Measurements from ENCODE around the gene FSCN2. TPM values are rescaled to one million over a fixed set of nuclear protein-coding genes. Genes with fewer than 3 reads are reported as not detected.
A peak's percentile ranks its signal among the peaks of the same experiment; 100 is the strongest.

The FSCN2 gene
- total RNA-seq, 1 donor from 2014 or later = 3.6 TPM

DNA sequence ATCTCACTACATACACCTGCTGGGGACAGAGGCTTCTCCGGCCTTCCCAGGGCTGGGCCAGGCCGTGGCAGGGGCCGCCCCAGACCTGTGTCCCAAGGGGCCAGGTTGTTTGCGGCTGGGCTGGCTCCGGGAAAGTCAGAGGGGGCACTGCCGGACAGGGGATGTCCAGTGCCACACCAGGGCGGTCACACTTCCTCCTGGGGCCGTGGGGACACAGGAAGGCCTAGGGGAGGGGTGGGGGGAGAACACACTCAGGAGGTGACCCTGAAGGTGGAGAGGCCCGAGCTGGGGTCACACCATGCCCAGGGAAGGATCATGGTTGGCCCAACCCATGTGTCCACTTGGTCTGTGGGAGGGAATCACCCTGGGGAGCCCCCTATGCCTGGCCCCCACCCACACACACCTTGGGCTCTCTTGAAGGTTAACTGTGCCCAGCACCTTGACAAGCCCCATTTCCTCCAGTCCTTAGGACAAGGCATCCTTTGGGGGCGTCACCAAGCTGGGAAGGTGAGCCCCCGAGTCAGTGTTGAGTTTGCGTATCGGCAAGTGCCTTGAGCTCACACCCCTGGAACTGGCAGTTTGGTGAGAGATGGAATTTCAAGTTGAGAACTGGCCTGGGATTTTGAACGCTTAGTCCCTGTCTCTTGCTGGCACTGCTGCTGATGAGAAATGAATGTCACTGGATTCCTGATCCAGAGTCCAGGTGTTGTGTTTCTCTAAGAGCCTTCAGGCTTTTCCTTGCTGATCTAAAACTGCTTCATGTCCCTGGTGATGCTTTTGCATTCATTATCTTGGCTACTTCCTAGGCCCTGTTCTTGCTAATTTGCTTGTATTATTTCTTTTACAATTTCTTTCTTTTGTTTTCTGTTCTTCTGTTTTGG, 7.9 kb upstream of the FSCN2 start:
- TF ChIP-seq CTCF (IDR thresholded peaks at IDR 0.05) = no peak
- Histone ChIP-seq H3K27ac (peak overlapping the region; percentile 53), H3K4me1 (peaks cover 43% of the 10 kb centered on the region), H3K27me3 (peaks cover 14% of the 10 kb centered on the region), H3K9me3 (no peaks in the 10 kb centered on the region), H3K4me3 (peak overlapping the region; percentile 53), H3K36me3 (no peaks in the 10 kb centered on the region)
- intact Hi-C loops (cut with DNase I) = no loop called here
- DNase-seq = peak; percentile 67
- no peak for ATAC-seq

- DNase-seq (no peak), ATAC-seq (no peak)
- H3K36me3 ChIP-seq = no peaks in the 10 kb centered on the region
- no peak overlapping the region for H3K27ac ChIP-seq
- peaks cover 25% of the 10 kb centered on the region for H3K4me1 ChIP-seq
- peaks cover 26% of the 10 kb centered on the region for H3K27me3 ChIP-seq
- no peak for TF ChIP-seq CTCF (IDR thresholded peaks at IDR 0.05)
- no peak overlapping the region for H3K4me3 ChIP-seq
- no peaks in the 10 kb centered on the region for H3K9me3 ChIP-seq
- intact Hi-C loops (cut with DNase I) = no loop called here
Measured at GRCh38 chr17:81522491-81523401, 5.4 kb upstream of the FSCN2 start.

- Histone ChIP-seq H3K4me3 (no peak overlapping the region), H3K4me1 (peaks cover 24% of the 10 kb centered on the region), H3K27ac (no peak overlapping the region), H3K27me3 (peaks cover 32% of the 10 kb centered on the region), H3K36me3 (no peaks in the 10 kb centered on the region), H3K9me3 (no peaks in the 10 kb centered on the region)
- DNase-seq = no peak
- no peak for ATAC-seq
- intact Hi-C loops (cut with DNase I) = no loop called here
- peak; percentile 9 for TF ChIP-seq CTCF (IDR thresholded peaks at IDR 0.05)
Measured at GRCh38 chr17:81523402-81524038, 4.7 kb upstream of the FSCN2 start.

DNA sequence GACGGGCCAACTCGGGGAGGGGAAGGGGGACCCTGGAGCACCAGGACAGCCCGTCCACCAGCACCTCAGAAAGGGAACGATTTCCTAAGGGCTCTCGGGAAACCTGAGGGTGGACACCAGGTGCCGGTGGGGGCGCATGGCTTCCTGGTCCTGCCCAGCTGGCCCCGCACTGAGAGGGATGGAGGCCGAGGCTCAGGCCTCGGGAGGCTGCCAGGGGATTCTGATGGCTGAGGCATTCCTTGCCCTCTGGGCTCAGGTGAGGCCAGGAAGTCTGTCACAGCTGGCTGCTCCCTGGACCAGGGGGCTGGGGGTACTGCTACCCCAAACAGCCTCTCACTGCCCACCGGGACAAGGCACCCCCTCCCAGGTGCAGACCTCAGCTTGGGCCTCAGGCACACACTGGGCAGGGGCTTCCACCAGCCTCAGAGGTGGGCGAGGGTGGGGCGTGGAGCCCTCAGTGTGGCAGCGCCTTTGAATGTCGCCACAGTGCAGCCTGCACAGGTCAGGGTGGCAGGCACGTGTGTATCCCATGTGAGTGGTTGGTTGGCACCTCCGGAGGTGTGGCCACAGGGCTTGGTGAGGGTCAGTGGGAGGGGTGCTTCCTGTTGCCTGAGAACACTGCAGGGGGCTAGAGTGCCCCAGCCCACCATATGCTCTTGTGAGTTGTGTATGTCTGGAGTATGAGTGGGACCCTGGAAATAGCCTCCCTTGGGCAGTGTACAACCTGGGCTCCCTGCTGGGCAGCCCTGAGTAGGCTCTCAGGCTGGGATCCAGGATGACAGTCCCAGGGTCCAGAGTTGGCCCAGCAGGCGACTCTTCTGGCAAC, 3.9 kb upstream of the FSCN2 start:
- intact Hi-C loops (cut with DNase I) = no loop called here
- no peaks in the 10 kb centered on the region for H3K9me3 ChIP-seq
- DNase-seq (no peak), ATAC-seq (no peak)
- H3K4me3 ChIP-seq = no peak overlapping the region
- H3K27ac ChIP-seq = no peak overlapping the region
- H3K4me1 ChIP-seq = peaks cover 17% of the 10 kb centered on the region
- TF ChIP-seq CTCF (IDR thresholded peaks at IDR 0.05) = no peak
- peaks cover 34% of the 10 kb centered on the region for H3K27me3 ChIP-seq
- no peaks in the 10 kb centered on the region for H3K36me3 ChIP-seq

DNA sequence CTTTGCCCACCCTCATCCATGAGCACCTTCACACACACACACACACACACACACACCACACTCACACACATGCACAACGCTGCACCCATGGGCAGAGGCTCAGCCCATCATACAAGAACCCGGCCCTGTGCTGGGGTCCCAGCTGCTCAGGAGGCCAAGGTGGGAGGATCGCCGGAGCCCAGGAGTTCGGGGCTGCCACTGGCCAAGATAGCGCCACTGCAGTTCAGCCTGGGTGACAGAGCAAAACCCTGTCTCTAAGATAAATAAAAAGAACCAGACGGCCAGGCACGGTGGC, 3.4 kb upstream of the FSCN2 start:
- H3K36me3 ChIP-seq = no peaks in the 10 kb centered on the region
- peaks cover 11% of the 10 kb centered on the region for H3K4me1 ChIP-seq
- H3K9me3 ChIP-seq = no peaks in the 10 kb centered on the region
- H3K27me3 ChIP-seq = peaks cover 34% of the 10 kb centered on the region
- DNase-seq = no peak
- no peak overlapping the region for H3K27ac ChIP-seq
- no peak overlapping the region for H3K4me3 ChIP-seq
- no peak for TF ChIP-seq CTCF (IDR thresholded peaks at IDR 0.05)
- intact Hi-C loops (cut with DNase I) = no loop called here
- no peak for ATAC-seq
